Ascending aorta (tissue), 2 donors: Measurements from ENCODE around the gene QSER1. TPM values are rescaled to one million over a fixed set of nuclear protein-coding genes. Genes with fewer than 3 reads are reported as not detected.

ENCODE experiments used
- DNase-seq, 2 donors: peaks; one replicate each; pipeline ENCODE4 v3.0.0-alpha.2; 2019; ENCODE audit warnings: low spot score in 2 of 2
- H3K27ac ChIP-seq, 2 donors: fragments of 200-600 bp; sonication (generic); one replicate each; pipeline ENCODE4 v1.5.1; 2016 to 2017; ENCODE audit warnings: mild to moderate bottlenecking in 1 of 2
- H3K27me3 ChIP-seq: fragments of 200-600 bp; sonication (generic); one replicate; pipeline ENCODE4 v1.5.1; 2017
- H3K36me3 ChIP-seq, 2 donors: fragments of 200-600 bp; sonication (generic); one replicate each; pipeline ENCODE4 v1.5.1; 2016
- H3K4me1 ChIP-seq, 2 donors: fragments of 200-600 bp; sonication (generic); one replicate each; pipeline ENCODE4 v1.5.1; 2016 to 2017; ENCODE audit warnings: mild to moderate bottlenecking in 1 of 2
- H3K4me3 ChIP-seq, 2 donors: fragments of 200-600 bp; sonication (generic); one replicate each; pipeline ENCODE4 v1.5.1; 2016 to 2017; ENCODE audit warnings: mild to moderate bottlenecking in 1 of 2
- H3K9me3 ChIP-seq, 2 donors: fragments of 200-600 bp; sonication (generic); one replicate each; pipeline ENCODE4 v1.5.1; 2016
- intact Hi-C: fragments of 100-400 bp; cut with DNase I; formaldehyde crosslinking; loops from one replicate; pipeline ENCODE4 v1.15.1; 2023
- total RNA-seq: library from RNA; depleted of rRNA; stranded (reverse); fragments of >200 nt; gene quantifications from one replicate; pipeline ENCODE4 v1.1.0, GENCODE V29; 2016
- TF ChIP-seq, protein P1 (sequence below), 3 experiments: fragments of 200-600 bp in 2 of 3; fragments of 450-650 bp in 1 of 3; sonication (generic) in 2 of 3; IDR thresholded peaks; one replicate each; pipeline ENCODE4 v1.5.1; 2016 to 2019; ENCODE audit warnings: antibody characterized with exemption in 3 of 3, mild to moderate bottlenecking in 1 of 3, moderate library complexity in 1 of 3

The QSER1 gene
- total RNA-seq, 1 donor from 2014 or later = 8.2 TPM

- Histone ChIP-seq H3K27ac (no peak overlapping the region), H3K27me3 (no peaks in the 10 kb centered on the region), H3K36me3 (no peaks in the 10 kb centered on the region), H3K4me1 (no peaks in the 10 kb centered on the region), H3K4me3 (no peak overlapping the region), H3K9me3 (no peaks in the 10 kb centered on the region)
- TF ChIP-seq, protein P1, sequence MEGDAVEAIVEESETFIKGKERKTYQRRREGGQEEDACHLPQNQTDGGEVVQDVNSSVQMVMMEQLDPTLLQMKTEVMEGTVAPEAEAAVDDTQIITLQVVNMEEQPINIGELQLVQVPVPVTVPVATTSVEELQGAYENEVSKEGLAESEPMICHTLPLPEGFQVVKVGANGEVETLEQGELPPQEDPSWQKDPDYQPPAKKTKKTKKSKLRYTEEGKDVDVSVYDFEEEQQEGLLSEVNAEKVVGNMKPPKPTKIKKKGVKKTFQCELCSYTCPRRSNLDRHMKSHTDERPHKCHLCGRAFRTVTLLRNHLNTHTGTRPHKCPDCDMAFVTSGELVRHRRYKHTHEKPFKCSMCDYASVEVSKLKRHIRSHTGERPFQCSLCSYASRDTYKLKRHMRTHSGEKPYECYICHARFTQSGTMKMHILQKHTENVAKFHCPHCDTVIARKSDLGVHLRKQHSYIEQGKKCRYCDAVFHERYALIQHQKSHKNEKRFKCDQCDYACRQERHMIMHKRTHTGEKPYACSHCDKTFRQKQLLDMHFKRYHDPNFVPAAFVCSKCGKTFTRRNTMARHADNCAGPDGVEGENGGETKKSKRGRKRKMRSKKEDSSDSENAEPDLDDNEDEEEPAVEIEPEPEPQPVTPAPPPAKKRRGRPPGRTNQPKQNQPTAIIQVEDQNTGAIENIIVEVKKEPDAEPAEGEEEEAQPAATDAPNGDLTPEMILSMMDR (IDR thresholded peaks at IDR 0.05) = no peak
- intact Hi-C loops = no loop called here
- DNase-seq = no peak
These were observed 112.6 kb downstream of the QSER1 start for GRCh38 chr11:33005175-33005574.

DNA sequence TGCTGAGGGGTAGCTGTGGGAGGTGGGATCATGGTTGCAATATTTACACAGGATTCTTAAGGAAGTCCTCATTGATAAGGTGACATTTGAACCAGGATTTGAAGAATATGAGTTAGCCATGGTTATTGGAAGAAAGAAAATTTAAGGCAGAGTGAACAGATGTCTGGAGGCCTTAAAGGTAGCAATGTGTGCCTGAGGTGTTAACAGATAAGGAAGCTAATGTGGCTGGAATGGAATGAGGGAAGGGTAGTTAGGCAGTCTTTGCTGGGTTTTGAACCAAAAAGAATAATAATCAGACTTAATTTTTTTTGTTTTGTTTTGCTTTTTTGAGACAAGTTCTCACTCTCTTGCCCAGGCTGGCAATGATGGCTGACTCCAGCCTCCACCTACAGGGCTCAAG, 113.4 kb downstream of the QSER1 start:
- TF ChIP-seq, protein P1 (IDR thresholded peaks at IDR 0.05) = no peak
- Histone ChIP-seq H3K27me3 (no peaks in the 10 kb centered on the region), H3K4me1 (no peaks in the 10 kb centered on the region), H3K36me3 (no peaks in the 10 kb centered on the region), H3K4me3 (no peak overlapping the region), H3K27ac (no peak overlapping the region), H3K9me3 (no peaks in the 10 kb centered on the region)
- no peak for DNase-seq
- intact Hi-C loops = no loop called here

GRCh38 chr11:33013755-33014154, 121.1 kb downstream of the QSER1 start:
- H3K4me1 ChIP-seq = peaks cover 0 to 2% of the 10 kb centered on the region in 2 donors

DNA sequence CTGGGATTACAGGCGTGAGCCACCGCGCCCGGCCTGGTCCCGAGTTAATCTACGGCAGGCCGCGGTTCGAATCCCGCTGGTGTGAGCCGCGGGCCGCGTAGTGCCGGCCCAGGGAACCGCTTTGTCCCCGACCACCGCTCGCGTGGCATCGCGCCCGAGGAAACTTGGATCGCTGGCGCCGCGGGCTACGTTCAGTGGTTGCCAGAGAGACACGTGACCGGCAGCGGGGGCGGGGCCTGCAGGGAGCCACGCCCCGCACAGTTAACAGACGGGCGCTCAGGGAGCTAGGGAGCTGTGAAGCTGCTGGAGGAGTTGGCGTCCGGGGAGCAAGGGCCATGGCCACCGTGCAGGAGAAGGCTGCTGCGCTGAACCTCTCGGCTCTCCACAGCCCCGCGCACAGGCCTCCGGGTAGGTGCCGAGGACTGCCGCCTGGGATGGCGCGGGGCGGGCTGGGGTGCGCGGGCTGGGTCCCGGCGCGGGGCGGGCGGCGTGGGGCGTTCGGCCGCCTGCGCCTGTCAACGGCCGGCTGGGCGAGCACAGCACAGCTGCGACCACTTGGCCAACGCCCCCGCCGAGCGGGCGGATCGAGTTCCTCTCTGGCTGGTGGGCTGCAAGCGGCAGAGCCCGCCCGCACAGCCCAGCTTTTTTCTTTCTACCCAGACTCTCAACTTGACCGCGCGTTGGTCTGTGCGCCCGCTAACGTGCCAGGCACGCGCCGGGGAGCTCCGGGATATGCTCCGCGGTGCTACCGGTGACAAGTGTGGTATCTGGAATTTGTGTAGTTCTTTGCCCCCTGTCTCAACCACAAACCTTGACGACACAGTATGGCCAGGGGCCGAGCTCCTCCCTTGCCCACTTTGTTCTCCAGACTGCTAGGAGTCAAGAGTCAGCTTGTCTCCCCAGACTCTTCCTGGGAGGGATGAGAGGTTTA, 123.3 kb downstream of the QSER1 start, which contains the start of gene DEPDC7:
DEPDC7 (plus strand) TSS at position 258 of the 931 bp plus-strand sequence; CDS start at position 336, 78 bp downstream.
- intact Hi-C loops = loop anchor here (1.0 kb wide), 1 partner anchor 23 kb away; the partner anchor contains the start of gene TCP11L1
- Histone ChIP-seq H3K9me3 (no peaks in the 10 kb centered on the region), H3K36me3 (no peaks in the 10 kb centered on the region), H3K27me3 (no peaks in the 10 kb centered on the region), H3K4me1 (peaks cover 0 to 2% of the 10 kb centered on the region in 2 donors), H3K4me3 (peak within 1 kb of the TSS; percentile 77 to 81), H3K27ac (peak within 1 kb of the TSS in 1 of 2 donors; percentile 49)
- peak; percentile 55 to 91 for DNase-seq
- TF ChIP-seq, protein P1 (IDR thresholded peaks at IDR 0.05) = no peak

More at GRCh38 chr11:33013755-33014154, 121.1 kb downstream of the QSER1 start:
- Histone ChIP-seq H3K4me3 (no peak overlapping the region), H3K27me3 (no peaks in the 10 kb centered on the region), H3K36me3 (no peaks in the 10 kb centered on the region), H3K27ac (no peak overlapping the region), H3K9me3 (no peaks in the 10 kb centered on the region)
- DNase-seq = no peak
- intact Hi-C loops = no loop called here
- TF ChIP-seq, protein P1 (IDR thresholded peaks at IDR 0.05) = no peak

- no peak for DNase-seq
- intact Hi-C loops = loop anchor here (1.0 kb wide), 1 partner anchor 23 kb away; the partner anchor contains the start of gene TCP11L1
- no peak overlapping the region for H3K27ac ChIP-seq
- TF ChIP-seq, protein P1 (IDR thresholded peaks at IDR 0.05) = no peak
- no peaks in the 10 kb centered on the region for H3K36me3 ChIP-seq
- H3K4me3 ChIP-seq = peak overlapping the region; percentile 77 to 81
- H3K9me3 ChIP-seq = no peaks in the 10 kb centered on the region
- peaks cover 0 to 2% of the 10 kb centered on the region in 2 donors for H3K4me1 ChIP-seq
- H3K27me3 ChIP-seq = no peaks in the 10 kb centered on the region
These were observed 124.0 kb downstream of the QSER1 start for GRCh38 chr11:33016654-33017053.
